Measurements from ENCODE around the gene NME2.

The NME2 gene

DNA sequence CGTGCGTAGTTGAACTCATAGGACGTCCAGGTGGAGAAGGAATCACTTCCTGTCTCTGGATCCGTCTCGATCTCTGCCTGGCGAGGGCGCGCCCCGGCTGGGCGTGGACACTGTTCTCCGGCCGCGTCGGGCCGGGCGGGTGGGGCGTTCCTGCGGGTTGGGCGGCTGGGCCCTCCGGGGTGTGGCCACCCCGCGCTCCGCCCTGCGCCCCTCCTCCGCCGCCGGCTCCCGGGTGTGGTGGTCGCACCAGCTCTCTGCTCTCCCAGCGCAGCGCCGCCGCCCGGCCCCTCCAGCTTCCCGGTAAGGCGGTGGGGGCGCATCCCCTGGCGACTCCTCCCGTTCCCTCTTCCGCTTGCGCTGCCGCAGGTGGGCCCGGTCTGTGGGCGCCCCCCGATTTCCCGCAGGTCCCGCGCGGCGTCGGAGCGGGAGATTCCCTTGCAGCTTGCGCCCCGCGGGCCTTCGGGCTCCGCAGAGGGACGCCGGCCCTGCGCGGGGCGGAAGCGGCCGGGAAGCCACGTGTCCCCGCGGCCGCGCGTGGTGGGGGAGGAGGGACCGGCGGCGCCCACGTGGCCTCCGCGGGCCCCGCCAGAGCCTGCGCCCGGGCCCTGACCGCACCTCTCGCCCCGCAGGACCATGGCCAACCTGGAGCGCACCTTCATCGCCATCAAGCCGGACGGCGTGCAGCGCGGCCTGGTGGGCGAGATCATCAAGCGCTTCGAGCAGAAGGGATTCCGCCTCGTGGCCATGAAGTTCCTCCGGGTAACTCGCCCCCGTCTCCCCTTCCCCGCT is at the start of gene NME2:
NME2 (plus strand) TSS at position 214 of the 789 bp plus-strand sequence; CDS start at position 634, 420 bp downstream.
- peak; percentile 84 to 95 (median 91) for DNase-seq

DNA sequence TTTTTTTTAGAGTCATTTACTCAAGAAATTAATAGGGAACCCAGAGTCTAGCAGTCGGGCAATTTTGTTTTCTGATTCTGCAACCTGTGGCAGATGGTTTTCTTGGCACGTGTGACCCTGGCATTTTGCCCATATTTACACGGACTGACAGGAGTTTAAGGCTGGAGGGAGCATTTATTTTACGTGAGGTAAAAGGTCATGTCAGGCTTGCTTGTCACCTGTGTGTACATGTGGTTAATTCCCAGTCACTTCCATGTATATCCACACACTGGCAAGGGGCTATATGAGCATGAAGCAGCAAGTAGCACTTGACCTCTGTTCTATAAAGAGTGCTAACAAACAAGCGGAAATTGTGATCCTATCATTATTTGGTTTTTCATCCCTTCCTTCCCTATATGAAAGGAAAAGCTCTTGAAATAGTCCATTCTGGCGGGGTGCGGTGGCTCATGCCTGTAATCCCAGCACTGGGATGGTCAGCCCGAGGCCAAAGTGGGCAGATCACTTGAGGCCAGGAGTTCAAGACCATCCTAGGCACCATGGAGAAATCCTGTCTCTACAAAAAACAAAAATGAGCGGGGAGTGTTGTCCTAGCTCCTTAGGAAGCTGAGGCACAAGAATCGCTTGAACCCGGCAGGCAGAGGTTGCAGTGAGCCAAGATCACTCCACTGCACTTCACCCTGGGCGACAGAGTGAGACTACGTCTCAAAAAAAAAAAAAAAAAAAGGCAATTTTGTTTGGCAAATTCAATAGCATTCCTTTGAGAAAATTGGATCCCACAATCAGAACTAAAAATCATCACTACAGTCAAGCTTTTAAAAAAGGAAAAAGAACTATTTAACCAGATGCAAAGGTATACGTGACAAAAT is 47.6 kb upstream of the NME2 start:
- peak in 1 of 3 donors; percentile 19 for DNase-seq

DNA sequence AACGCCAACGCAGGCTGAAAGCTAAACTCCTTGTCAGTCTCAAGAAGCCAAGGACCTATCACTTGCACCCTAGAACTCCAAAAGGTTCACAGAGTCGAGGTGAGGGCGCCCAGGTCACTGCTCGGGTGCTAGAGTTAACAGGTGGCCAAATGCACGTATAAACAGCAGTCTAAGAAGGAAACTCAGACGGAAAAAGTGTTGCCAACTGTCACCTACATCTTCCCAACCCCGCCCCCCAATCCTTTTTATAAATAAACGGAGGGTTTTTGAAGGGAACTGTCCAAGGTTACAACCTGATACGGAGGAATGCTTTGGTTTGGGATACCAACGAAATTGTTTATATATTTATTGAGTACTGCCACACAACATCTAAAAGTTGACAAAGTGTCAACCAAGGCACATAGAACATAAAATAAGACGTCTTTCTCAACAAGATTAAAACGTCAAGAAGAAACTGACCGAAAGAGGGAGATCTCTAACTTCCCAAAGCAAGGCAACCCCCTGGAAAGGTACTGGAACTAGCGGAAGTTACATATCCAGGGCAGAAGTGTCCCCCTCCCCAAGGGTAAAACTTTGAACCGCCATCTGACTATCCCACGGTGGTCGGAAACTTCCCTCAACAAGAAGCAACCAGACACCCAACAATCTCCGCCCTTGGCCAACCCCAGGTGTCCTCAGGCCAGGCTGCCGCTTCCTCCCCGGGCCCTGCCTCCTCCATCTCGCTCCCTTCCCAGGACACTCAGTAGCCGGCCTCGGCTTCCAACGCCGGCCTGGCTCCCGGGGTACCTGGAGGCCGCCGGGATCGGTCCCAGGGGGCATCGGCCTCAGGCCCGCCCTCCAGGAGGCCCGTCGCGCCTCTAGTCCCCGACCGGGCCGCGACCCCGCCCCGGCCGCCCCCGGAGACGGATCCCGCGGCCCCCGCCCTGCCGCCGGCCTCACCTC is 46.5 kb upstream of the NME2 start:
- DNase-seq = peak; percentile 51 to 68 (median 60)

DNA sequence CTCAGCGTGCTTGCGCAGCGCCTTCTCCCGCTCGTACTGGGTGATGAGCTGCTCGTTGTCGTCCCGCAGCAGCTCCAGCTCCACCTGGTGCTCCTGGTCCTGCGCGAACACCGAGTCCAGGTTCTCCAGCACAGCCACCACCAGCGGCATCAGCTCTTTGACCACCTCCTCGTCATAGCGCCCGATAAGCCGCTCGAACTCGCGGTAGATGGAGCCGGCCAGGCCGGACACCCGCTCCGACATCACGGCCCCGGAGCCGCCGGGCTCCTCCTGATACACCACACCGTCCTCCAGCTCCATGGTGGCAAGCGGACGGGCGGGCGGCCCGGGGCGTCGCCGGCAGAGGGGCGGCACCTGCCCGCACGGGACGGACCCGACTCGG is 45.9 kb upstream of the NME2 start:
- DNase-seq = no peak

DNA sequence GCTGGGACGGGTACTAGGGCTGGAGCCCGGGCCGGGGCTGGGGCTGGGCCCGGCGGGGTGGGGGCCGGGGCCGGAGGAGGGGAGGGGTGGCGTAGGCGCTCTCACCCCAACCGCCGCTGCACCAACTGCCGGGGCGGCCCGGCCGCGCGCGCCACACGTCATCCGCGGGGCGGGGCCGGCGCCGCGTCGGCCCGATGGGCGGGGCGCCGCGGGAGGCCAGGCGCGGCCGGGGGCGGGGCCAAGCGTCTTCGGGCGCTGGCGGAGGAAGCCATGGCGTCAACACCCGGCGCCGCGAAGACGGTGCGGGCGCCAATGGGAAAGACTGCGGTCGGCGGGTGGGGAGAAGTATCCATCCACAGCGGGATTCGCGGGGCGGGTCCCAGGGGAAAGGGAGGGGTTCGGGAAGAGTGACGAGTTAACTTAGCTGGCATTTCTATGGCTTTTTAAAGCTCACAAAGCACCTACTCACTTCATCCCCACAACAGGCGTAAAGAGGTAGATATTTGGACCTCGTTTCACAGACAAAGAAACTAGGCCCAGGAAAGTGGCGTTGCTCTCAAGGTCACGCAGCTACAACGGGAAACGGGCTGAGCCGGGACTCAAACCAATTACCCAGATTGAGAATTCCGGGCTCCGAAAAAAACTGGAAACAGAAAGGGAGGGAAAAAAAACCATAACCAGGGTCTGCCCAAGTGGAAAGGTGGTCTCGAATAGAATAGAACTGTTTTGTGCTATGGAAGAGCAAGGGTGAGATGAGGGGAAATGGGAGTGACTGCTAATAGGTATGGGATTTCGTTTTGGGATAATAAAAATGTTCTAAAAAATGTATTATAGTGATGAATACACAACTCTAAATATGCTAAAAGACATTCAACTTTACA is 45.2 kb upstream of the NME2 start, which contains the start of gene SPAG9:
SPAG9 (minus strand) TSS at position 130 of the 881 bp plus-strand sequence. CDS start 212 bp downstream, outside the sequence.
- DNase-seq = peak; percentile 99 to 100 (median 99)

DNA sequence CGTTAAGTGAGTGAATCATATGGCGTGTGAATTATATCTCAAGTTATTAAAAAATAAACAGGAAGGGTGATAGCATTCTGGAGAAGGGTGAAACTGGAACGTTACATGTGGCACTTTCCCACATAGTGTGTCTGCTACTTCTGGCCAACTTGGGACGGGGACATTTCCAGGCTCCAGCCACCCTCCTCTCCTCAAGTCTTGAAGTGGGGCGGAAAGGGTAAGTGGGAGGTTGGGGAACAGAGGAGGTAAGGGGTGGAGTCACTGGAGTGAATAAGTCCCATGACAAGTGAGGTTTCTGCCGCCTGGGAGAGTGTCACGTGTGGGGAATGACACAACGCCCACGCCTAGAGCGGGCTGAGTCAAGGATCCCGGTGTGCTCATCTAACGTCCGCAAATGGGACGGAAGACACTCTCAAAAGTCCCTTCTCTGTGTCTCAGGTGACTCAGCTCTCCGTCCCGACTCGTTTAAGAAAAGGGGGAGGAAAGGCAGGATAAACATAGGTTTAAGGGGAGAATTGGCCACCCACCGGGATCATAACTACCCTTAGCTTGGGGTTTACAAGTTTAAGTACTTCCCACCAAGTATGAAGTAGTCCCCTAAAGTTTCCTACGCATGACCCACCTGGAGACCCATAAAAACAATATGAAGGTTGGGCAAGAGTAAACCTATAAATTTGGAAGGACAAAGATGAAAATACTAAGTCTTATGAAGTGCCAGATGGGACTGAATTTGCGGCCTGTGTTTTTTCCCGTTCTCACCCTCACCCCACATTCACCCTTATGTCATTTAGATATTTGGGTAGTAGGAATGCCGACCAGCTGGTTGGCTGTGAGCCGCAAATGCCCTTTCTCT is 44.4 kb upstream of the NME2 start:
- DNase-seq = peak; percentile 98 to 100 (median 100)

DNA sequence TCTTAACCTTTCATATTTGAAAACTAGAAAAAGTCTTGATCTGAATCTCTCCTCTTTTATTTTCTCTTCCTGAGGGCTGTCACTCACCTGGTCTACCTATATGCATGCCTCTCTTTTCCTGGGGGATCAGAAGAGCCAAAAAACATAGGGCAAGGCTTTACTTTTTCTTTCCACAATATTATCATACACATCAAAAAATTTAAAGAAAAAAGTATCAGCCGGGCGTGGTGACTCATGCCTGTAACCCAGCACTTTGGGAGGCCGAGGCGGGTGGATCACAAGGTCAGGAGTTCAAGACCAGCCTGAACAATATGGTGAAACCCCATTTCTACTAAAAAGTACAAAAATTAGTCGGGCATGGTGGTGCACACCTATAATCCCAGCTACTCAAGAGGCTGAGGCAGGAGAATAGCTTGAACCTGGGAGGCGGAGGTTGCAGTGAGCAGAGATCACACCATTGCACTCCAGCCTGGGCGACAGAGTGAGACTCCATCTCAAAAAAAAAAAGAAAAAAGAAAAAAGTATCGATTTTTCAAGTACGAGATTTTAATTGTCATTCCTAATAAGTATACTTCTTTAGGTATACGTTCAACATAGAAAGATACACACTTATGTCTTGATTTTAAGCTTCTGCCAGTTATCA is 43.6 kb upstream of the NME2 start:
- peak; percentile 35 to 53 (median 49) for DNase-seq

DNA sequence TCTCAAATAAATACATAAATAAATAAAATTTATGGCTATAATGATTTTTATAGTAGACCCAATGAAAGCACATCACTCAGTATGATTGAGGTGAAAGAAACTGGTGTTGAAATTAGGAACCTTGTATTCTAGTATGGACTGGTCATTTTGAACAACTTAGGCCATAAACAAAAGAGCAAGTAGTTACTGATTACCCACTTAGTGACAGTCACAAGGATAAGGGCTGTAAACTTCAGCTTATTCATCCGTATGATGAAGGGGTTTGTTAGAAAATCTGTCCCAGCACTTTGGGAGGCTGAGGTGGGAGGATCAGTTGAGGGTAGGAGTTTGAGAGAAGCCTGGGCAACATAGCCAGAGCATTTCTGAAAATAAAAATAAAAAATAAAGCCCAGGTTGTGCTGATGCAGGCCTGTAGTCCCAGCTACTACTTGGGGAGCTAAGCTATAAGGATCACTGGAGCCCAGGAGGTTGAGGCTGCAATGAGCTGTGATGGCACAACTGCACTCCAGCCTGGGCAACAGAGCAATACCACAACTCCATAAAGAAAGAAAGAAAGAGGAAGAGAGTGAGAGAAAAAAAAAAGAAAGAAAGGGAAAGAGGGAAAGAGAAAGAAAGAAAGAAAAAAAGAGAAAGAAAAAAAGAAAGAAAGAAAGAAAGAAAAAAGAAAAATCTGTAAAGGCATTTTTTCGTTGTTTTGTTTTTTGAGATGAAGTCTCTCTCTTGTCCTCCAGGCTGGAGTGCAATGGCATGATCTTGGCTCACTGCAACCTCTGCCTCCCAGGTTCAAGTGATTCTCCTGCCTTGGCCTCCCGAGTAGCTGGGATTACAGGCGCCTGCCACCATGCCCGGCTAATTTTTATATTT is 41.3 kb upstream of the NME2 start:
- DNase-seq = no peak

DNA sequence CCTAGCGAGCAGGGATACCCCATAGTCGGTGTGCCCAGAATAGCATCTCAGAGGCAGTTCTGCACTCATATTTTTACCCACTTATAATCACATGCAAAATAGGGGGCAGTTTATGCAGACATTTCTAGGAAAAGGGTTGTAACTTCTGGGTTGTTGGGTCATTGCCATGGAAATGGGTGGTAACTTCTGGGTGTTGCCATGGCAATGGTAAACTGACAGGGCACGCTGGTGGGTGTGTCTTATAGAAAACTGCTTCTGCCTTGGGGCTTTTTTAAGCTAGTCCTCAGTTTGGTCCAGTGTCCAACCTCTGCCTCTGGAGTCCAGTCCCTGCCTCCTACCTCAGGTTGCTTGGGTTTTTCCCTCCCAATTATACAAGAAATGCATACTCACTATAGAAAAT is 38.1 kb upstream of the NME2 start:
- peak; percentile 64 to 87 (median 77) for DNase-seq

DNA sequence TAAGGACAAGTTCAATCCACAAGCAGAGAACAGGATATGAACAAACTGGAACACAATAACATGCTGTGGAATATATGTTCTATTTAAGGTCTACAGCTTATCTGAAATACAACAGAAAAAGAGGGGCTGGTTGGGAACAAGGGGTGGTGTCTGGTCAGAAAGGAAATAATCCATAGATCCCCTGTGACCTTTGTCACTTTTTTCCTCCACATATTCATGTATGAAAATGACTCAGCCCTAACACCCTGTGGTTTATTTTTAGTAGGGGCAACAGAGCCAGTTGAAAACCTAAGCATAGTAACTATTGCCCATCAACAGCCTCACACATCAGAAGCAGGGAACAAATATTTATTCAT is 33.3 kb upstream of the NME2 start:
- DNase-seq = peak; percentile 54 to 68 (median 59)

DNA sequence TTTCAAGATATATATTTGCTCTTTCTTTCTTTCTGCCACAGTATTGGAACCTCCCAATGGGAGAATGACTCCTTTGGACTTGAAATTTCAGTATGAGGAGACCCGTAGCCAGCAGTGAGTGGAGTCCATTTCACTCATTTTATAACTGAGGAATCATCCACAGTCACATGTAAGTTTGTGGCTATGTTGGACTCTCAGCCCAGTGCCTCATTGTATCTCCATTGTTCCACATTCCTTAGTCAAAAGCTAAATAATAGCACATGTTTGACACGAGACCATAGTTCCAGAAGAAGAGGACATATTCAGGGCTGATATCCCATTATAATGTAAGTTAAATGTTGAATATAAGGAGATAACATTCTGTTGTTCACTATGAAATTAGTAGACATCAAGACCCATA is 32.8 kb upstream of the NME2 start:
- no peak for DNase-seq

DNA sequence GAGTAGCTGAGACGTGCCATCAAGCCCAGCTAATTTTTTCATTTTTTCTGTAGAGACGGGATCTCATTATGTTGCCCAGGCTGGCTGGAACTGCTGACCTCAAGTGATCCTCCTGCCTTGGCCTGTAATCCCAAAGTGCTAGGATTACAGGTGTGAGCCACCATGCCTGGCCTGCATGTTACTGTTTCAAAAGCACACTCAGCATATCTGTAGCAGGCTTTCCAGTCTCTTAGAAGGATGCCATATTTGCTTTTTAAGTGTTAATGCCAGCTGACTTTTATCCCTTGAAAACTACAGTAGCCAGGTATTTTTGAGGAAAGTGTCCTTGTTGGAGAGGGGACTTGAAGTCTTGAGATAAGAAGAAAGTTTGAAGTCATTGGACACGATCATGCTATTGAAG is 30.3 kb upstream of the NME2 start:
- no peak for DNase-seq

DNA sequence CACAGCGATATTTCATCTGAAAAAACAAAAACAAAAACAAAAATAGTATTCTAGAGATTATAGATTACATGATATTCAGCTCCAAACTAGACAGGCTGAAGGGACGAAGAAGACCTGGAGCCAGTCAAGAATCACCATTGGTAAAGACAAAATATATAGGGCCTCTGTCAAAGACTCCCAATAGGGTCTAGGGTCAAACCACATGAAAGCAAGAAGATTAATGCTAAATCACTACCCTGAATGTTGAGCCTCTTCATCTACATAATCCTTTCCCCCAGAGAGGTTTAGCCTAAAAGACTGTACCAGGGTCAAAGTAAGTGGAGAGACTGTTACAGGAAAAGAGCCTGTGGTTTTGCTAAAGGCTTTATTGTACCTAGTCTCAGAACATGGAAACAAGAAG is 23.6 kb upstream of the NME2 start:
- no peak for DNase-seq

DNA sequence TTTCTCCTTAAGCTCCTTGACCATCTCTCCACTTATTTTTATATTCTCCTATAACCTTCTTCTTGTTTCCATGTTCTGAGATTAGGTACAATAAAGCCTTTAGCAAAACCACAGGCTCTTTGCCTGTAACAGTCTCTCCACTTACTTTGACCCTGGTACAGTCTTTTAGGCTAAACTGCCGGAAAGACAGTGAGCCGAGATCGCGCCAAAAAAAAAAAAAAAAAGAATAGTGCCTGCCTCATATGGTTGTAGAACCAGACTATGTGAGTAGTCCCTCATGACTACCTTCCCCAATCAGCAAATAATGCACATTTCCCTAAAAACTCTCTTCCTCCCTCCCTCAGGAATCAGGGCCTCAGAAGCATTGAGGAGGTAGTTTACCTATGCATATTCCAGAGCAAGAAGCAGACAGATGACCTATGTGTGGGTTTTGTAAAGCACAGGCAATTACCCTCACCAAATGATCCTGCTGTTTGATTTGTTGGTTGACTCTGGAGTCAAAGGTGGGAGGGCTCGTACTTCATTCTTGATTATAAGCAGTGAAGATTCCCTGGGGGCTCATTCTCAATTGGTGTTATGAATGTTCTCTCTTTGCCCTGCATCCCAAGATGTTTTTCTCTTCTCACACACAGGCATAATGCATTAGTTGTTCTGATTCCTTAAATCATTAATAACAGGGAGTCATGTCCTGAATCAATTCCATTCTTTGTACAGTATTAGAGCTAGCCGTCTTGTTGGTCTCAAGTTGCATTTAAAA is 21.8 kb upstream of the NME2 start:
- no peak for DNase-seq

DNA sequence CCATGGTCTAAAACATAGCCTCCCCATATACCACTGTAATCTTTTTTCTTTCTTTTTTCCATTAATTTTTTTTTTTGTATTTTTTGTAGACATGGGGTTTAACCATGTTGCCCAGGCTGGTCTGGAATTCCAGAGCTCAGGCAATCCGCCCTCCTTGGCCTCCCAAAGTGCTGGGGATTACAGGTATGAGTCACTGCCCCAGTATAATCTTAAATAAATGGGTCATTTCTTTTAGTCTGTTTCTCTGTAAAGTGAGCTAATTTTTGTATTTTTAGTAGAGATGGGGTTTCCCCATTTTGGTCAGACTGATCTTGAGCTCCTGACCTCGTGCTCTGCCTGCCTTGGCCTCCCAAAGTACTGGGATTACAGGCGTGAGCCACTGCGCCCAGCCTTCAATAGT is 18.6 kb upstream of the NME2 start:
- DNase-seq = peak; percentile 58 to 94 (median 86)

DNA sequence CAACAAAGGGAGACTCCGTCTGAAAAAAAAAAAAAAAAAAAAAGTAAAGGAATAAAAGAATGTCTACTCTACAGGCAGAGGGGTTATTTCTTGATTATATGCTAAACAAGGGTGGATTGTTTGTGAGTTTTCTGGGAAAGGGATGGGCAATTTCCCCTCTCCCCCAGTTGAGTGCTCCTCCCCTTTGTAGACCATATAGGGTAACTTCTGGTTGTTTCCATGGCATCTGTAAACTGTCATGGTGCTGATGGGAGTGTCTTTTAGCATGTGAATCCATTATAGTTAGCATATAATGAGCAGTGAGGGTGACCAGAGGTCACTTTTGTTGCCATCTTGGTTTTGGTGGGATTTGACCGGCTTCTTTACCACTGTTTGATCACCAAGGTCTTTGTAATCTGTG is 17.0 kb upstream of the NME2 start:
- DNase-seq = peak in 1 of 3 donors; percentile 52

DNA sequence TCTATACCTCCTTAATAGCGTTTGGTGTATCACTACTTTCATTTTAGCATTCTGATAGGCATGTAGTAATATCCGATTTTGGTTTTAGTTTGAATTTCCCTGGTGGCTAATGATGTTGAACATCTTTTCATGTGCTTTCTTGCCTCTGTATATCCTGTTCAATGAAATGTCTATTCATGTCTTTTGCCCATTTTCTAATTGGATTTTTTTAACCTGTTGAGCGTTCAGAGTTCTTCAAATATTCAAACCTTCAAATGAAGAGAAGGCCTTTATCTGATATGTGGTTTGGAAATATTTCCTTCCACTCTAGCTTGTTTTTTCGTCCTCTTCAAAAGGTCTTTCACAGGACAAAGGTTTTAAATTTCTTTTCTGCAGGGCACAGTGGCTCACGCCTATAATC is 15.3 kb upstream of the NME2 start:
- DNase-seq = no peak

DNA sequence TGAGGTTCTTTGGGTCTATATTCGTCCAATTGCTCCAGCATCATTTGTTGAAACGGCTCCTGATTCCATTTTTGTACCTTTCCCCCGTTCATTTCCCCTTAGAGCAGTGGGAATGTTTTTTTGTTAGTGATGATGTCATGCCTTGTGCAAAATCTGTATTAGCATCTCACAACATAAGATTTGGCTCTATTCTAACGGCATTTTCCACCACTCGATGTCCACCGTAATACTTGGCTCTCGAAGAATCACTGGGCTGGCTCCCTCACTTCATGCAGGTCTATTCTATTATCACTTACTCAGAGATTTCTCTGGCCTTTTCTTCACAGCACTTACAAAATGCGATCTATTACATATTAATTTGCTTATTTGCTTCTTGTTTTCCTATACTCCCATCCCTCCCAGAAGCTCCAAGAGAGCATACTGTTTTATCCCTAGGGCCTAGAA is 13.4 kb upstream of the NME2 start:
- DNase-seq = peak; percentile 35 to 68 (median 55)

All from suppressor macrophage treated with lipopolysaccharide for 1 hour (primary cell).